AG04449 (cell line): ENCODE data around the gene DPYSL3.

Experiments used
- CTCF ChIA-PET: fragments of 350-600 bp; formaldehyde crosslinking; extraction: SDS; loops from one replicate; lab custom pipeline; 2021; ENCODE audit warnings: antibody characterized with exemption; lab: Yijun Ruan, JAX
- POLR2A ChIA-PET: fragments of 400-600, 350-600 bp; formaldehyde crosslinking; extraction: SDS; loops from one replicate; lab custom pipeline; 2020; ENCODE audit warnings: antibody characterized with exemption, inconsistent platforms; lab: Yijun Ruan, JAX
- DNase-seq: peaks from one replicate; pipeline ENCODE4 v3.0.0-alpha.2; 2010; ENCODE audit warnings: low read depth, low spot score
- H3K4me3 ChIP-seq: 2 replicates; pipeline ENCODE4 v1.5.1; 2011; ENCODE audit warnings: low read depth, mild to moderate bottlenecking, control low read depth, low read length
- TF ChIP-seq, protein P1 (sequence below): IDR thresholded peaks from one replicate; pipeline ENCODE4 v1.5.1; 2011; ENCODE audit warnings: mild to moderate bottlenecking, moderate library complexity, low read length, control low read depth, inconsistent platforms; ENCODE audit not compliant: insufficient read depth; ENCODE audit errors: missing control alignments

The DPYSL3 gene

DNA sequence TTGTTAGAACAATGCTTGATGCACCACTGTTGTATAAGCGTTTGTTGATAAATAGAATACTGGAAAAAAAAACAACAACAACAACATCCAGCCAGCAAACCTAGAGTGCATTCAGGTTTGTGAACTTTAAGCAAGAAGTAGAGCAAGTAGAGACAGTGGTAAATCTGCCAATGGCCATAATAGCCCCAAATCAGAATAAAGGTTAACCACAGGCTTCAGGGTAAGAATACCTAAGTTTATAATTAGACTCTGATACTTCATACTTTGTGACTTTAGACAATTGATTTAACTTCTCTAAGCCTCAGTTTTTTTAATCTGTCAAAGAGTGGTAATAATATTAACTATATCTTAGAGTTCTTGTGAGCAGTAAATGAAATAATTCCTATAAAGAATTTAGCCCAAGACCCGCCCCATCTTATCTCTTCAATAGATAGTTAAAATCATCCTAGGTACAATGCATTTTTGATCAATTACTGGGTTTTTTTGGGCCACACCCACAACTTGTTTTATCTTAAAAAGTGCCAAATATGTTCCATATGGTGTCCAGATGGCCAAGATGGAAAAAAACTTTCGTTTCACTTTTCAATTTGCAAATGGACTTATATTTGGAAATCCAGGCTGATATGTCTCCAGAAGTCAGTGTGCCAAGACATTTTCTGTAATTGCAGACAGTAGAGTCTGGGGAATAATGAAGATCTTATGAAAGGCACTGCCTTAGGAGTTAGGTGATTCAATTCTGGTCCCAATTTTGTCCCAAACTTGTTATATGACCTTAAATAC is 24.5 kb upstream of the DPYSL3 start:
- ChIA-PET POLR2A (no interaction called here), CTCF (no interaction called here)
- TF ChIP-seq, protein P1, sequence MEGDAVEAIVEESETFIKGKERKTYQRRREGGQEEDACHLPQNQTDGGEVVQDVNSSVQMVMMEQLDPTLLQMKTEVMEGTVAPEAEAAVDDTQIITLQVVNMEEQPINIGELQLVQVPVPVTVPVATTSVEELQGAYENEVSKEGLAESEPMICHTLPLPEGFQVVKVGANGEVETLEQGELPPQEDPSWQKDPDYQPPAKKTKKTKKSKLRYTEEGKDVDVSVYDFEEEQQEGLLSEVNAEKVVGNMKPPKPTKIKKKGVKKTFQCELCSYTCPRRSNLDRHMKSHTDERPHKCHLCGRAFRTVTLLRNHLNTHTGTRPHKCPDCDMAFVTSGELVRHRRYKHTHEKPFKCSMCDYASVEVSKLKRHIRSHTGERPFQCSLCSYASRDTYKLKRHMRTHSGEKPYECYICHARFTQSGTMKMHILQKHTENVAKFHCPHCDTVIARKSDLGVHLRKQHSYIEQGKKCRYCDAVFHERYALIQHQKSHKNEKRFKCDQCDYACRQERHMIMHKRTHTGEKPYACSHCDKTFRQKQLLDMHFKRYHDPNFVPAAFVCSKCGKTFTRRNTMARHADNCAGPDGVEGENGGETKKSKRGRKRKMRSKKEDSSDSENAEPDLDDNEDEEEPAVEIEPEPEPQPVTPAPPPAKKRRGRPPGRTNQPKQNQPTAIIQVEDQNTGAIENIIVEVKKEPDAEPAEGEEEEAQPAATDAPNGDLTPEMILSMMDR, result no peak

DNA sequence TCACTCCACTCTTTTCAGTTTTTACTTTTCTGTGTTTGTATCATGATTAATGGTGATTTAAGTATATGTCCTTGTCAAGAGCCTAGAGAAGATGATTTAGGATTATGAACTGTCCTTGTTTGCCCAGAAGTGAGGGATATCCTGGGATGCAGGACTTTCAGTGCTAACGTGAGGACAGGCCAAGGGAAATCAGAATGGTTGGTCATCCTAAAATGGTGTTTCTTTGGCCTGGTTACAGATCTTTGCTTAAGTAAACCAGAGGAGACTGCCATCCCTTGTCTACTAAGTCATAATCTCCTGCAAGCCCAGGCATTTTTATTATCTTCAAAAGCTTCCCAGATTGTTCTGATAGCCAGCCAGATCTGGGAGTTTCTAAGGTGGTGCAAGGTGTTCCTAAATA is 22.3 kb upstream of the DPYSL3 start:
- CTCF ChIA-PET, result interaction anchor here (1.2 kb wide), 1 partner anchor 16 kb away, joined by 5 read pairs; no protein-coding TSS in a partner anchor
- TF ChIP-seq, protein P1, result no peak
- DNase-seq, result no peak
- POLR2A ChIA-PET, result no interaction called here
- H3K4me3 ChIP-seq, result no peak overlapping the region

More for the DNA sequence above, 24.5 kb upstream of the DPYSL3 start:
- DNase-seq, result no peak
- no peak overlapping the region for H3K4me3 ChIP-seq

DNA sequence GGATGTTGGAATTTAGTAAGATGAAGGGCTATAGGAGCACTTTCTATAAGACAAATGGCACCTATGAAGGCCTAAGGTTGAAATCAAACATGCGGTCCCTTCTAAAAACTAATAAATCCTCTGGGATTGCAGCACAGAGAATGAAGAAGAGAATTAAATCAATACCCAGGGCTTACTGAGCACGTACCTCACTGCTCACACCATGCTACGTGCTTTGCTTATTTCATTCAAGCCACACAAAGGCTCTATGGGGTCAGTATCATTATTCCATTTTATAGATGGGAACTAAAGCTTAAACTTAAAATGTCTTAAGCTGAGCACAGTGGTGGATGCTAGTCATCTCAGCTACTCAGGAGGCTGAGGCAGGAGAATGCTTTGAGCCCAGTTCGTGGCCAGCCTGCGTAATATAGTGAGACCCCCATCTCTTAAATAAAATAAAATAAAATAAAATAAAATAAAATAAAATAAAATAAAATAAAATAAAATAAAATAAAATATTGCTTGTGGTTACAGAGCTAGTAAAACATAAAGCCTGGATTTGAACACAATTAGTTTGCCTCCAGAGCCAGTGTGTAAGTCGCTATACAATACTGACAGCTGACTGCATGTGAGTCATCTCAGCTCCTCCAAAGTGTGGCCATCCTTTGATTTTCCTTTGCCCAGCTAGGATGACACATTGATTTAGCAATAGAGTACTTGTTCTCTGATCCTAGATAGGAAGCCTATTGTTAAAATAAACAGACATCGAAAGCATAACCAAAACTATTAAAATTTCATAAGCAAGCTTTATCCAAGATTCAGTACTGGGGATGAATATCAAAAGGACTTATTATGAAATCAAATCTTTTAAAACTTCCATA is 20.9 kb upstream of the DPYSL3 start:
- DNase-seq, result no peak
- TF ChIP-seq, protein P1, result no peak
- ChIA-PET CTCF (interaction anchor here (1.0 to 1.9 kb wide), 5 partner anchors 17 to 139 kb away, joined by 3 to 9 read pairs (median 3); no protein-coding TSS in a partner anchor), POLR2A (interaction anchor here (1.0 kb wide), 1 partner anchor 10 kb away, joined by 5 read pairs; no protein-coding TSS in a partner anchor)
- H3K4me3 ChIP-seq, result no peak overlapping the region

DNA sequence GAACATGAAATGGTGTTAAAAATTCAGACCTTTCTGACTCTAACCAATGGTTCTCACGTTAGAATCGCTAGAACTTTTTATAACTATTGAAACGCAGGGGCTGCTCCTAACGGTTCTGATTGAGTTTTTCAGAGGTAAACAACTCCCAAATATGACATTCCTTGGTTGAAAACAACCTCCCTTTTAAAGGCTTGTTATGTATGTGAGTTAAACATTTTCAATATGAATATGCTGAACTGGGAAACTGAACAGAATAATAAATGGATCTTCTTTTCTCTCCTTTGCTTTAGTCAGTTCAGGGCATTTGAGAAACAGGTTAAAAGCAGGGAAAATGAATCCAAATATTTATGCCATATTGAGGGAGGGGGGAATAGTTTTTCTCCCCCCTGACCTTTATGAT is 13.2 kb upstream of the DPYSL3 start:
- ChIA-PET POLR2A (no interaction called here), CTCF (no interaction called here)
- DNase-seq, result no peak
- TF ChIP-seq, protein P1, result no peak
- no peak overlapping the region for H3K4me3 ChIP-seq

DNA sequence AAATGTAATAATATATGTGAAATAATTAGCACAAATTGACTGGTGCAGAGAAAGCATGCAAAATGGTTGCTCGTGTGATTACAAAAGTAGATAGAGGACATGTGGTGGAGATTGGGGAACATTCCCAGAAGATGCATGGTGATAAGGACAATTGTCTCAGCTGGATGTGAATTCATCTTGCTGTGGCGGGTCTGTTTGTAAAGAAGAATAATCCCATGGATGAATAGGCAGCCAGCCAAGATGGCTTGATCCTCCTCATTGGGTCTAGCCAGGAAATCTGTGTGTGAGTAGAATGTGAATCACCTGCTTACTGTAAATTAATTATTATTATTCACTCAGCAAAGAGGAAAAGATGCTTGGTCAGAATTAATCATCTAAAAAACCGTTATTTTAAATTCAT is 12.6 kb upstream of the DPYSL3 start:
- ChIA-PET POLR2A (no interaction called here), CTCF (no interaction called here)
- TF ChIP-seq, protein P1, result no peak
- DNase-seq, result no peak
- H3K4me3 ChIP-seq, result no peak overlapping the region

DNA sequence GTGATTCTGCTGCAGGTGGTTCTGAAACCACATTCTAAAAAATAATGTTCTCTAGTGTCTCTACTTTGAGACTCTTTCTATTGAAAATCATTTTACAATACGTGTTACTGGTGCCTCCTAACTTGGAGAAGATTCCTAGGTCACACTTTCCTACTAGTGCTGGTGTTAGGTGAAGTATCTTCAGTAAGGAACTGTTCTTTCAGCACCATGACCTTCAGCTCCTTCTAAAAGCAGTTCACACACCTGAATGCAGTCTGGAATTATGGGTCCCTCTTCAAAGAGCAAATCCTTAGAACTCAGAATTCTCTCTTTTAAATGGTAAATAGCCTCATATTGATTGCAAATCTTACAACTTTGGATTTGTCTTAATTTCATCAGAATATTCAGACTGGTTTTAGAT is 10.6 kb upstream of the DPYSL3 start:
- TF ChIP-seq, protein P1, result no peak
- H3K4me3 ChIP-seq, result no peak overlapping the region
- POLR2A ChIA-PET, result no interaction called here

More for the DNA sequence above, 10.6 kb upstream of the DPYSL3 start:
- CTCF ChIA-PET, result interaction anchor here (1.7 kb wide), 1 partner anchor 10 kb away, joined by 4 read pairs; the partner anchor contains the start of gene DPYSL3
- no peak for DNase-seq
